K562 (cell line): ENCODE measurements around the gene SCYL3. TPM values are rescaled to one million over a fixed set of nuclear protein-coding genes. Genes with fewer than 3 reads are reported as not detected.

Experiments
- CHD4 ChIP-seq: fragments of 200-600 bp; sonication (generic); IDR thresholded peaks from 3 replicates; pipeline ENCODE4 v1.6.1; 2012; ENCODE audit warnings: low read depth, mild to moderate bottlenecking, mixed read lengths, low read length, inconsistent platforms; ENCODE audit not compliant: insufficient read depth, insufficient replicate concordance, poor library complexity, severe bottlenecking
- COPS2 ChIP-seq: fragments of 450-650 bp; conservative IDR thresholded peaks from 2 replicates; pipeline ENCODE4 v1.6.1; 2016; ENCODE audit warnings: mild to moderate bottlenecking, moderate library complexity
- DACH1 ChIP-seq: fragments of 450-650 bp; IDR thresholded peaks from 2 replicates; pipeline ENCODE4 v1.6.1; 2018; ENCODE audit not compliant: partially characterized antibody
- FOXK1 ChIP-seq: sonication (generic); formaldehyde crosslinking; IDR thresholded peaks from 2 replicates; pipeline ENCODE4 v1.8.0; 2022; ENCODE audit warnings: missing genetic modification reagents, mild to moderate bottlenecking, borderline replicate concordance
- HDAC3 ChIP-seq: fragments of 450-650 bp; IDR thresholded peaks from 2 replicates; pipeline ENCODE4 v1.6.1; 2018; ENCODE audit warnings: borderline replicate concordance, mild to moderate bottlenecking, moderate library complexity; ENCODE audit not compliant: partially characterized antibody
- MAFG ChIP-seq: fragments of 450-650 bp; conservative IDR thresholded peaks from 2 replicates; pipeline ENCODE4 v1.6.1; 2016; ENCODE audit warnings: missing genetic modification characterization, missing compliant biosample characterization
- MBD2 ChIP-seq: sonication (generic); IDR thresholded peaks from 2 replicates; pipeline ENCODE4 v1.6.1; 2016; ENCODE audit warnings: low read depth, borderline replicate concordance
- NCOA1 ChIP-seq: fragments of 450-650 bp; IDR thresholded peaks from 2 replicates; pipeline ENCODE4 v1.6.1; 2016; ENCODE audit warnings: low read depth
- NEUROD1 ChIP-seq: fragments of 150-350 bp; IDR thresholded peaks from 2 replicates; pipeline ENCODE4 v1.6.1; 2014; ENCODE audit warnings: borderline replicate concordance, low read length, low read depth; ENCODE audit not compliant: partially characterized antibody
- RB1 ChIP-seq: fragments of 450-650 bp; IDR thresholded peaks from 2 replicates; pipeline ENCODE4 v1.6.1; 2017; ENCODE audit warnings: low read depth, mild to moderate bottlenecking
- SMC3 ChIP-seq: conservative IDR thresholded peaks from 2 replicates; pipeline ENCODE4 v1.6.1; 2011; ENCODE audit warnings: low read depth, low read length, improper control_type of control experiment; ENCODE audit not compliant: insufficient read depth
- TAF1 ChIP-seq: IDR thresholded peaks from 2 replicates; pipeline ENCODE4 v1.6.1; 2011; ENCODE audit warnings: mild to moderate bottlenecking, low read length, moderate library complexity; ENCODE audit not compliant: insufficient read depth, control insufficient read depth, severe bottlenecking; ENCODE audit errors: extremely low read depth
- TAF9B ChIP-seq: fragments of 450-650 bp; IDR thresholded peaks from 2 replicates; pipeline ENCODE4 v1.6.1; 2018; ENCODE audit warnings: mild to moderate bottlenecking; ENCODE audit not compliant: partially characterized antibody
- TEAD2 ChIP-seq: fragments of 450-650 bp; IDR thresholded peaks from 2 replicates; pipeline ENCODE4 v1.6.1; 2016; ENCODE audit warnings: missing genetic modification characterization, control low read depth, missing compliant biosample characterization
- WHSC1 ChIP-seq: IDR thresholded peaks from one replicate; pipeline ENCODE4 v1.6.1; 2012; ENCODE audit warnings: low read length, control low read depth, inconsistent platforms
- ZKSCAN1 ChIP-seq: fragments of 150-350 bp; IDR thresholded peaks from 2 replicates; pipeline ENCODE4 v1.6.1; 2016; ENCODE audit warnings: low read depth, low read length
- ZNF121 ChIP-seq: sonication (generic); formaldehyde crosslinking; conservative IDR thresholded peaks from 2 replicates; pipeline ENCODE4 v1.8.0; 2022; ENCODE audit warnings: missing genetic modification reagents
- ZNF512 ChIP-seq: IDR thresholded peaks from 2 replicates; pipeline ENCODE4 v1.6.1; 2016; ENCODE audit warnings: missing genetic modification characterization, missing compliant biosample characterization
- polyA plus RNA-seq, 8 experiments: library from polyadenylated mRNA; depleted of rRNA in 4 of 8; stranded (reverse) in 5 of 8; unstranded in 3 of 8; fragments of >200 nt; fragmentation: Nextera tagmentation in 2 of 8; fragmentation: Illumina TruSeq in 1 of 8; extraction: Ambion mirVana in 2 of 8; extraction: Trizol in 1 of 8; gene quantifications; 2 replicates each; pipeline versions ENCODE4 v1.2.1 to v1.2.3, GENCODE V29; 2011 to 2014; ENCODE audit warnings: inconsistent platforms in 1 of 8, missing spikeins in 1 of 8
- total RNA-seq, 7 experiments: library from RNA; depleted of rRNA in 6 of 7; stranded (reverse); fragments of >200 nt in 6 of 7; fragmentation: Illumina TruSeq in 2 of 7; extraction: Trizol in 2 of 7; gene quantifications; 2 replicates each; pipeline versions ENCODE4 v1.2.1 to v1.2.3, GENCODE V29; 2011 to 2021; ENCODE audit warnings: low replicate concordance in 1 of 7
- TF ChIP-seq, protein P1 (sequence below): fragments of 450-650 bp; IDR thresholded peaks from 2 replicates; pipeline ENCODE4 v1.6.1; 2017; ENCODE audit warnings: antibody characterized with exemption, mild to moderate bottlenecking
- TF ChIP-seq, protein P2 (sequence below): IDR thresholded peaks from 2 replicates; pipeline ENCODE4 v1.6.1; 2012; ENCODE audit warnings: low read depth, low read length, improper control_type of control experiment, borderline replicate concordance

SCYL3 gene
- total and polyA plus RNA-seq, 9 of the 15 experiments (the other 6 are each of a cell fraction or from before 2014, with no cell fraction given): 3.6 to 11.4 (median 7.1) TPM

- TF ChIP-seq ZNF512 (tag) (no peak), TEAD2 (no peak), TAF1 (peak; percentile 69), MAFG (tag) (no peak), SMC3 (no peak), HDAC3 (no peak), TAF9B (peak; percentile 59), COPS2 (no peak), CHD4 (no peak), ZKSCAN1 (no peak), WHSC1 (no peak), RB1 (peak; percentile 30; the same call in 1 of the 2 replicates), MBD2 (peak; percentile 76), ZNF121 (CRISPR knock-in tag) (0 out of 2 replicates have a peak, but pooled peaks have one; percentile 11), FOXK1 (peak; percentile 90), NEUROD1 (no peak), NCOA1 (peak; percentile 58; the same call in 1 of the 2 replicates), DACH1 (peak; percentile 34)
- TF ChIP-seq, protein P1, sequence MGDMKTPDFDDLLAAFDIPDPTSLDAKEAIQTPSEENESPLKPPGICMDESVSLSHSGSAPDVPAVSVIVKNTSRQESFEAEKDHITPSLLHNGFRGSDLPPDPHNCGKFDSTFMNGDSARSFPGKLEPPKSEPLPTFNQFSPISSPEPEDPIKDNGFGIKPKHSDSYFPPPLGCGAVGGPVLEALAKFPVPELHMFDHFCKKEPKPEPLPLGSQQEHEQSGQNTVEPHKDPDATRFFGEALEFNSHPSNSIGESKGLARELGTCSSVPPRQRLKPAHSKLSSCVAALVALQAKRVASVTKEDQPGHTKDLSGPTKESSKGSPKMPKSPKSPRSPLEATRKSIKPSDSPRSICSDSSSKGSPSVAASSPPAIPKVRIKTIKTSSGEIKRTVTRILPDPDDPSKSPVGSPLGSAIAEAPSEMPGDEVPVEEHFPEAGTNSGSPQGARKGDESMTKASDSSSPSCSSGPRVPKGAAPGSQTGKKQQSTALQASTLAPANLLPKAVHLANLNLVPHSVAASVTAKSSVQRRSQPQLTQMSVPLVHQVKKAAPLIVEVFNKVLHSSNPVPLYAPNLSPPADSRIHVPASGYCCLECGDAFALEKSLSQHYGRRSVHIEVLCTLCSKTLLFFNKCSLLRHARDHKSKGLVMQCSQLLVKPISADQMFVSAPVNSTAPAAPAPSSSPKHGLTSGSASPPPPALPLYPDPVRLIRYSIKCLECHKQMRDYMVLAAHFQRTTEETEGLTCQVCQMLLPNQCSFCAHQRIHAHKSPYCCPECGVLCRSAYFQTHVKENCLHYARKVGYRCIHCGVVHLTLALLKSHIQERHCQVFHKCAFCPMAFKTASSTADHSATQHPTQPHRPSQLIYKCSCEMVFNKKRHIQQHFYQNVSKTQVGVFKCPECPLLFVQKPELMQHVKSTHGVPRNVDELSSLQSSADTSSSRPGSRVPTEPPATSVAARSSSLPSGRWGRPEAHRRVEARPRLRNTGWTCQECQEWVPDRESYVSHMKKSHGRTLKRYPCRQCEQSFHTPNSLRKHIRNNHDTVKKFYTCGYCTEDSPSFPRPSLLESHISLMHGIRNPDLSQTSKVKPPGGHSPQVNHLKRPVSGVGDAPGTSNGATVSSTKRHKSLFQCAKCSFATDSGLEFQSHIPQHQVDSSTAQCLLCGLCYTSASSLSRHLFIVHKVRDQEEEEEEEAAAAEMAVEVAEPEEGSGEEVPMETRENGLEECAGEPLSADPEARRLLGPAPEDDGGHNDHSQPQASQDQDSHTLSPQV: no peak
- TF ChIP-seq, protein P2, sequence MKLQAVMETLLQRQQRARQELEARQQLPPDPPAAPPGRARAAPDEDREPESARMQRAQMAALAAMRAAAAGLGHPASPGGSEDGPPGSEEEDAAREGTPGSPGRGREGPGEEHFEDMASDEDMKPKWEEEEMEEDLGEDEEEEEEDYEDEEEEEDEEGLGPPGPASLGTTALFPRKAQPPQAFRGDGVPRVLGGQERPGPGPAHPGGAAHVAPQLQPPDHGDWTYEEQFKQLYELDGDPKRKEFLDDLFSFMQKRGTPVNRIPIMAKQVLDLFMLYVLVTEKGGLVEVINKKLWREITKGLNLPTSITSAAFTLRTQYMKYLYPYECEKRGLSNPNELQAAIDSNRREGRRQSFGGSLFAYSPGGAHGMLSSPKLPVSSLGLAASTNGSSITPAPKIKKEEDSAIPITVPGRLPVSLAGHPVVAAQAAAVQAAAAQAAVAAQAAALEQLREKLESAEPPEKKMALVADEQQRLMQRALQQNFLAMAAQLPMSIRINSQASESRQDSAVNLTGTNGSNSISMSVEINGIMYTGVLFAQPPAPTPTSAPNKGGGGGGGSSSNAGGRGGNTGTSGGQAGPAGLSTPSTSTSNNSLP: no peak
Observed at GRCh38 chr1:169893645-169894423, at the start of gene SCYL3 (continued).
